OCI-LY1 (cell line): ENCODE measurements around the gene MCRS1.

Experiments
- EZH2 ChIP-seq: fragments of 200-600 bp; sonication (generic), shearing (Covaris generic); IDR thresholded peaks from 2 replicates; pipeline ENCODE4 v1.8.0; 2017; ENCODE audit warnings: borderline replicate concordance, mixed run types, mild to moderate bottlenecking, antibody characterized with exemption, low read length, moderate library complexity, mixed read lengths
- TF ChIP-seq, protein P1 (sequence below): fragments of 200-600 bp; sonication (generic), shearing (Covaris generic); IDR thresholded peaks from 2 replicates; pipeline ENCODE4 v1.5.1; 2017; ENCODE audit warnings: mild to moderate bottlenecking, antibody characterized with exemption, low read length, moderate library complexity, mixed read lengths

DNA sequence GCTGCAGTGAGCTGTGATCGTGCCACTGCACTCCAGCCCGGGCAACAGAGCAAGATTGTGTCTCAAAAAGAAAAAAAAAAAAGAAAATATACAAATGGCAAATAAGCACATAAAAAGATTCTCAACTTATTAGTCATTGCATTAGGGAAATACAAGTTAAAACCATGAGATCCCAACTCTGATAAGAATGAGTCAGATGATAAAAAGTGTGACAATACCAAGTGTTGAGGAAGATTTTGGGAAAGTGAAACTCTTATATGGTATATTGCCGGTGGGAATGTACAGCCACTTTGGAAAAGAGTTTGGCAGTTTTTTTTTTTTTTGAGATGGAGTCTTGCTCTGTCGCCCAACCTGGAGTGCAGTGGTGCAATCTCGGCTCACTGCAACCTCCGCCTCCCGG, 47.8 kb upstream of the MCRS1 start:
- TF ChIP-seq, protein P1, sequence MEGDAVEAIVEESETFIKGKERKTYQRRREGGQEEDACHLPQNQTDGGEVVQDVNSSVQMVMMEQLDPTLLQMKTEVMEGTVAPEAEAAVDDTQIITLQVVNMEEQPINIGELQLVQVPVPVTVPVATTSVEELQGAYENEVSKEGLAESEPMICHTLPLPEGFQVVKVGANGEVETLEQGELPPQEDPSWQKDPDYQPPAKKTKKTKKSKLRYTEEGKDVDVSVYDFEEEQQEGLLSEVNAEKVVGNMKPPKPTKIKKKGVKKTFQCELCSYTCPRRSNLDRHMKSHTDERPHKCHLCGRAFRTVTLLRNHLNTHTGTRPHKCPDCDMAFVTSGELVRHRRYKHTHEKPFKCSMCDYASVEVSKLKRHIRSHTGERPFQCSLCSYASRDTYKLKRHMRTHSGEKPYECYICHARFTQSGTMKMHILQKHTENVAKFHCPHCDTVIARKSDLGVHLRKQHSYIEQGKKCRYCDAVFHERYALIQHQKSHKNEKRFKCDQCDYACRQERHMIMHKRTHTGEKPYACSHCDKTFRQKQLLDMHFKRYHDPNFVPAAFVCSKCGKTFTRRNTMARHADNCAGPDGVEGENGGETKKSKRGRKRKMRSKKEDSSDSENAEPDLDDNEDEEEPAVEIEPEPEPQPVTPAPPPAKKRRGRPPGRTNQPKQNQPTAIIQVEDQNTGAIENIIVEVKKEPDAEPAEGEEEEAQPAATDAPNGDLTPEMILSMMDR: no peak
- no peak for TF ChIP-seq EZH2
